HG03095 (cell line): ENCODE results near the gene PODN.

ENCODE experiments used
- ATAC-seq: cut with Tn5 transposase; IDR thresholded peaks from one replicate; pipeline ENCODE4 v1.9.1; 2021; ENCODE audit warnings: moderate library complexity; ENCODE audit not compliant: unreplicated experiment

PODN gene

DNA sequence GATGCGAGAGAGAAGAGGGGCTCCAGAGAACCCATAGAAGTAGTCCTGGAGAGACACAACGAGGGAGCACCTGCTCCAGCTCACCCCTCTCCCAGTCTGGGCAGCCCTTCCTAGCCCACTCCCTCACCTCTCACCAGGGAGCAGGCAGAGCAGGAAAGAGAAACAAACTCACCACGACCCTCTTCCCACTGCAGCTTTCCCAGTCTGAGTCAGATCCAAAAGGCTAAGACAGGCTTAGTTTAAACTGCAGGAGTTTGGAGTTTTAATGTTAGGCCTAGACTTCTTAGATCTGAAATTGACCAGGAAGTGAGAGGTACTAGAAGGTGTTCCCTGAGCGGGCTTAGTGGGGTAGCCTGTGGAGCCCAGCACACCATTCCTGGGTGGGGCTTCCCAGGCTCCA, 50.8 kb downstream of the PODN start:
- no peak for ATAC-seq

GRCh38 chr1:53114090-53114489, 52.1 kb downstream of the PODN start:
- no peak for ATAC-seq

DNA sequence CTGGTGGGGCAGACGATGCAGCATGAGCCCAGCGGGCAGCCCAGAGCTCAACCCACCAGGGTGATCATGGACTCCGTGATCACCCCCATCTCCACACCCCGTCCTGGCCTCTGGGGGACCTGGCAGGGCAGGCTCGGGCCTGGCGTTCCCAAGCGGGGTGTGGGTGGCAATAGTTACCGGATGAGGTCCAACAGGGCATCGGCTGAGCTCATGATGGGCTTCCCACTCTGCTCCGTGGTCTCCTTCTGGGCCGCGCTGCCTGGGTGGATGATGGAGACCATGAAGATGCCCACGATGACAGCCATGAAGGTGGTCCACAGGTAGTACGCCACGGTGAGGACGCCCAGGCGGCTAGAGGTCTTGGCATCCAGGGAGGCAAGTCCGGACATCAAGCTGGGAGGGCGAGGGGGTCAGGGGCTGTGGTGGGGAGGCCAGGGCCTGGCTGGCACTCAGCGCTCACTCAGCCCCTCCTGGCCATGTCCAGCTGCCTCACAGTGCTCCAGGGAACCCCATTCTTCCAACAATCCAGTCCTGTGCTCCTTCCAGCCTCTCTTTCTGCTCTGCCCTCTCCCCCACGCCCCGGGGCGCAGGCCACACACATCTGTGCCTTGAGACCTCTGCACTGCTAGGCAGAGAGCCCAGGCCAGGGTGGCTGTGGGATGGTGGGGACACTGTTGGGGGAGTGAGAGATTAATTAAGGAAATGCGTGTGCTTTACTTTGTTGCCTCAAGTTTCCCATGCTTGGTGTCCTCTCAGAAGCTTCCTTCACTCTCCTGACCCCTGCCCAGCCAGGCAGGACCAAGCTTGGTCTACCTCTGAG, 52.8 kb downstream of the PODN start:
- ATAC-seq, result no peak

- ATAC-seq, result no peak
These were observed 53.6 kb downstream of the PODN start for GRCh38 chr1:53115403-53116306.

DNA sequence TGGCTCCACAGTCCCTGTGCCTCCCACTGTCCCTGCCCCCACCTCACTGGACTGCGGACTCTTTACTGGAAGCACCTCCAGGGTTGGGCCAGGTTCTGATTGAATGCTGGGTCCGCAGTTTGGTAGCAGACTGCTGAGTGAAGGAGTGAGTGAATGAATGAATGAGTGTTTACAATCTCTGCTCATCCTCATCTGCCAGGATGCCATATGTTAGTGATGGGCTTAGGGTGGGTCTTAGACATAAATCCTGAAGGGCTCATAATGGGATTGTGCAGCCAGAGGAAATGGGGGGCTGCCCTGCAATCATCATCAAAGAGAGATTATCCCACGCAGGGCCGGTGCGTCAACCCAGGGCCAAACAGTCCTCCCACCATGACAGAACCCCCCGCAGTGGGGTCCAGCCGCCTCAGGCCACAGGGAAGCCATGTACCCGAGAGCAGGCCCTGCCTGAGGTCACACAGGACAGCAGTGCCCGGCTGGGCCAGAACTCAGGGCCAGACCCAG, 54.3 kb downstream of the PODN start:
- ATAC-seq, result no peak

DNA sequence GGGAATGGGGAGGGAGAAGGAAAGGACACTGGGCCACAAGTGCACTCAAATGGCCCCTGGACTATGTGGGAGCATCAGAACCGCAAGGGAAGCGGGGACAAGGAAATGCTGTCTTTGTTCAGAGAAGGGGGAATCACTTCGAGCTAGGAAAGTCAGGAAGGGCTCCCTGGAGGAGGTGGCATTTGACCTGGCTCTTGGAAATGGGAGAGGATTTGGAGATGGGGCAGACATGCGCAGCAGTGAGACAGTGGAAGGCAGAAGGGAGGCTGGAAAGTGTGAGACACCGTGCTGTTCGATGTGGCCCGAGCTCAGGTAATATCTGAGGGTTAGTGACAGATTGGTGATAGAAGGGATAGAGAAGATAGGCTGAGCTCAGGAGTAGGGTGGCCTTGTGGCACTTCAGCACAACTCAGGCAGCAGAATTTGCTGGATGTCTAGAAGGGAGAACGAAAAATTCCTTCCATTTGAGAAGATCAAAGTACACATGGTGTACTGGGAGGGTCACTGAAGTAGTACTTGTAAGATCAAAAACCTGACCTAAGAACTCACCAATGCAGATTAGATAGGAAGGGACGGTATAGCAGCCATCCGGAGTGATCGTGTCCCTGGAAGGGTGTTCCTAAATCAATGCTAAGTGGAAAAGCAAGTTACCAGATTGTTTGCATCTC, 55.1 kb downstream of the PODN start:
- no peak for ATAC-seq

DNA sequence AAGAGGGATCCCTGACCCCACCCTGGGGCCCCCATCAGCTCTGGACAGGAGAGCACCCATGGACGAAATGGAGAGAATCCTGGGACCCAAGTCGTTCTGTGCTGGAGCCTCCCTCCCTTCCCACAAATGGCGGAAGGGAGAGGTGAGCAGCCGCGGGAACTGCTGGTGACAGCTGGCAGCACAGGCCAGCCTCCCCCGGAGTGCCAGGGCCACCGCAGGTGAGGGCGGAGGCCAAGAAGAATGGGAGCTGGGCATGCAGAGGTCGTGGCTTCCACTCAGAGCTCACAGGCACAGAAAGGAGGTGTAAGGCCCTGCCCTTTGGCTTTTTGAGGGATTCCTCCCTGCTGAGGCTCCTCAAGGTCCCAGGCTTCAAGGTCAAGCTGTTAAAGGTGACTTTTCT, 55.8 kb downstream of the PODN start:
- ATAC-seq, result no peak

DNA sequence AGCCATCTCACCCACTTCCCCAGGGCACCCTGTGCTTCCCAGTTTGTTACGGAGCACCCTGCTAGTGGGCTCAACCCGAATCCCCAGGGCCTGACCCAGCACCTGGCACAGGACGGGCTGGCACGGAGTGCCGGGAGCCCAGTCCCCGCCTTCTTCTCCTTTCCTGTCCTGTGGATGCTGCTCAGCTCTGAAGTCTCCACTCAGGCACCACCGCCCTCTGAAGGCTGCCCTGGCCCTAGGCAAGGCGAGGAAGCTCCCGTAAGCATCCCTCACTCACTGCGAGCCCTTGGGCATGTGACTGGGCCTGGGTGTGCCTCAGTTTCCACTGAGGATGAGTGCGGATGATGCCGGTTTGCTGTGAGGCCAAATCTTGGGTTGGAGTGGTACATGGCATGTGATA, 58.6 kb downstream of the PODN start:
- ATAC-seq, result no peak

DNA sequence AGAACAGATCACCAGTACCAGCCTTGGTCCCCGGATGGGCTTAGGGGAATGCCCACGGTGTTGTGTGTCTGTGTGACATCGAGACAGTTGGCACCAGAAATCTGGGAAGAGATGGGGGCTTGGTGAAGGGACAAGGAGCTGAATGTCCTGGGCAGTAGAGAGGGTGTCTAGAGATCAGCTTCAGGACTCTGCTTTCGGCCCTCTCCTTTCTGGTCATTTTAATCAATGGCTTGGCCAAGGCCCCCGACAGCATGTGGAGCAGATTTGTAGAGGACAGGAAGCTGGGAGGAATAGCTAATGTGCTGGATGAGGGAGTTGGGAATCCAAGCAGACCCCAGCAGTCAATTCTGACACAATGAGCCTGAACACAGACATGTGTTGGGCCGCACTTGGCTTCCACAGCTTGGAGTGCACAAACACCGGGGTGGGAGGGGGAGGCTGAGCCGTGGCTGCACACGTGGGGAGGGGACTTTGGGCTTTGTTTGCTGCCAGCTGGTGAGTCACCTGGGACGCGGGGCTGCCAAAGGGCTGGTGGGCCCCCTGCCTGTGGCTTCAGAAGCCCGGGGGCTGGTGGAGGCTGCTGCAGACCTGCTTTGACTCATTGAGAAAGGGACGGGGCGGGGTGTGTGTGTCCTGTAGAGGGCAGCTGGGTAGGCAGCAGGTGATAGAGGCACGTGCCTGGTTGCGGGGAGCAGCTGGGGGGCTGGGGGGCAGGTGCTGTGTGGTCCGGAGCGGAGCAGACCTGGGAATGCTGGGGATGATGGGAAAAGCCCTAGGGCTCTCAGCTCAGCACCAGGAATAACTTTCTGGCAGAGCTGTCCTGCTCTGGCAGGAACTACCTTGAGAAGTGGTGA, 59.5 kb downstream of the PODN start:
- no peak for ATAC-seq

DNA sequence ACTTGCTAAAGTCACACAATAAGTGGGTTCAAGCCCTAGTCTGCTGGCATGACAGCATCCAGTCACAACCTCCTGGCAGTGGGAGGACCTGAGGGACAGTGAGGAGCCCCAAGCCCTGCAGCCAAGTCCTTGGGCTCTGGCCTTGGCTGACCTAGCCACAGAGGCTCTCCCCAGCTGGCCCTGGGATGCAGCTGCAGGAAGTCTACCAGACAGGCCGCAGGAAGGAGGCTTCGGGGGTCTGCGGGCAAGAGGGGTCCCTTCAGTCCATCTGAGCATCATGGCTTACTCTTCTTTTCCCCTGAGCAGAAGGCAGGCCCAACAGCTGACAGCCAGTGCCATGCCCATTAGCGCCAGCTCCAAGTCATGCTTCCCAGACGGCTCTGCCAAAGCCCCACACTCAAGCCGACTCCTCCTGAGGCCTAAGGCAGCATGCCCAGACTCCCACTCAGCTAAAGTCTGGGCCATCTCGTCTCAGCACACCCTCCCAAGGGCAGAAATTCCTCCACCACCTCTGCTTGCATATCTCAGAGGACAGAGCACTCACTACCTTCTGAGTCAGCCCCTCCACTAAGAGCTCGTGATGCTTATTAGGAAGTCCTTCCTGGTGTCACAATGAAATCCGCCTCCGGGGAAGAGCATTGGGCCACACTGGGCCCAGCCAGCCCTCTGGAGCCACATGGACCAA, 60.3 kb downstream of the PODN start:
- ATAC-seq, result no peak

DNA sequence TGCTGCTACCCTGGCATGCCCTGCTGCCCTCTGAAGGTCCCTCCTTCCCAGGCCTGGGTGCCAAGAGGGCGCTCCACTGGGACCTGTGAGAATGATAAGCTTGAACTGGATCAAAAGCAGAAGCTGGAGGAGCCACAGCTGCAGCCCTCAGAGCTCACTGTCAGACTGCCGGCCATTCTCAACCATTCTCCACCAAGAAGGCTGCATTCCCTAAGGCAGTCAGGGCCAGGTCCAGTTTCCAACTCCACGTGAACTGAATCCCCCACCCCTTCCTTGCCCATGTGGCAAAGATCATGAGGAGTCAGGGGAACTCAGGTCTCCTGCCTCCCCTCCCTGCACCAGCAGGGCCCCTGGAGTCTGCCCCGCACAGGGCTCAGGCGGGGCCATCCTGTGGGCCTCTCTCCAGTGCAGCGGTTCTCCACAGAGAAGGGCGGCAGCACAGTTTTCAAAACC, 61.0 kb downstream of the PODN start:
- ATAC-seq, result no peak

- no peak for ATAC-seq
These were observed 61.6 kb downstream of the PODN start for GRCh38 chr1:53123453-53124140.

- no peak for ATAC-seq
These were observed 63.1 kb downstream of the PODN start for GRCh38 chr1:53125122-53125521.

DNA sequence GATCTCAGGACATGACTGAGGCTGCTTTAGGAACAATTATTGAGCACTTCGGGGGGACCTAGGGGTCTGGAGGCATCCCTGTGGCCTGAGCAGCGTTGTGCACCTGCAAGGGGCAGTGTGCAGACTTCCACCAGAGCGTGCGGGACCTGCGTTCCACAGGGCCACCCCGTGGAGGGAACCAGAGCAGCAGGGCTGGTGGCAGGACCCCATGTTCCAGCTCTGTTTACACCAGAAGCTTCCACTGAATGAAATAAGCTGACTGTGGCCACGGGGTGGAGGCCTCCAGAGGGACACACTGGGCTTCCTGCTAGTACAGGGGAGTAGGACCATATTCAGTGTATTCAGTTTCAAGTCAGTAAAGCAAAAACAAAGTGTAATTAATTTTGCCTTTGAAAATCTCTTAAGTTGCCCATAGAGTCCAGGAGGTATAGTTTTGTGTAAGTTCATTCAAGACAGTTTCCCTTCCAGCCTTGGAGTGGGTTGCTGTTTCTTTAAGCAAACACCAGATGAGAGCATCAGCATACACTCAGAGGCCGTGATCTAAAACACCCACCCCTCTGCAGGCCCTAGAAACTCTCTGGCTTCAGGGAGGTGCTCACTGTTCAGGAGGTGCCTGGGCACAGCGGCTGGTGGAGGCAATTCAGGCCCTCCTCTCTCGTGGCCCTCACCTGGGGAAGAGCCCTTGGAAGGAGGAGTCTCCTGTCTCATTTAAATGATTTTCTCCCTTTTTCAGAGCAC, 63.8 kb downstream of the PODN start:
- ATAC-seq, result no peak

DNA sequence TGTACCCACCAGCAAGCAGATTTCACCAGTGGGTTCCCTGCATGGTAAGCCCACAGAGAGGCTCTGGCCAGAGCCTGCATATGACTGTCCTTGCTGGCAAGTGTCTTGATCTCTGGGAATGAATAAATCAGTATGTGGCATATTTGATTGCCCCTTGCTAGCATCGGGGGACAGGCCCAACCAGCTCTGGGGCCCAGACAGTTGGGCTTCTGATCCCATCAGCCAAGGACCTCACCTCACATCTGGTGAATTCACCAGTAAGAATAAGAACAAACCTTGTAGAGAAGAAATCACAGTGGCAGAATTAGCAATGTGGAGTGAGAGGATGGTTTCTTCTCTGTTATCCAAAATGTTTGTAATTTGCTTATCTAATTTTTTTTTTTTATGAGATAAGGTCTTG, 64.5 kb downstream of the PODN start:
- no peak for ATAC-seq

DNA sequence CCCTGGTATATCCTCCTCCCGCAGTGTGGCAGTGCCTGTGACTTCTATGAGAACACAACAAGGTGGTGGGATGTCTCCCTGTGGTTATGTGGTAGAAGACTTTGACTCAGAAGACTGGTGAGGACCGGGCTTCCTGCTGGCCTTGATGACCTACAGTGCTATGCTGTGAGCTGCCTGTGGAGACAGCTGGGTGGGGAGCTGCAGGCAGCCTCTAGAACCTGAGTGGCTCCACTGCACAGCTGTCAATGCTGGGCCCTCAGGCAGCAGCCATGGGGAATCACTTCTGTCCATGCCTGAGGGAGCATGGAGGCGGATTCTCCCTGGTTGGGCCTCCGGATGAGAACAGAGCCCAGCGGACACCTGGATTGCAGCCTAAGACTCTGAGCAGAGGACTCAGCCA, 65.5 kb downstream of the PODN start:
- no peak for ATAC-seq

GRCh38 chr1:53128401-53128800, 66.4 kb downstream of the PODN start:
- ATAC-seq, result no peak

- no peak for ATAC-seq
These were observed 68.0 kb downstream of the PODN start for GRCh38 chr1:53129891-53130597.
